Measurements from ENCODE around the gene CAMK1D. TPM values are rescaled to one million over a fixed set of nuclear protein-coding genes. Genes with fewer than 3 reads are reported as not detected.

Gene CAMK1D
- polyA plus RNA-seq, 1 donor (not counting 4 experiments of a cell fraction or from before 2014, with no cell fraction given): 0.76 TPM

GRCh38 chr10:12320892-12321291 lies 28.5 kb upstream of the CAMK1D start:
- FAIRE-seq: no peak
- H3K36me3 ChIP-seq (ENCODE audit: control insufficient read depth in 2 of 2, extremely low read depth in 1 of 2, insufficient read depth in 2 of 2, low read length in 2 of 2): no peaks in the 10 kb centered on the region

GRCh38 chr10:12321641-12322040 lies 27.7 kb upstream of the CAMK1D start:
- Histone ChIP-seq H3K9me3 (ENCODE audit: control insufficient read depth, low read depth, low read length) (no peaks in the 10 kb centered on the region), H4K20me1 (ENCODE audit: control insufficient read depth, extremely low read depth, insufficient read depth, low read length) (no peaks in the 10 kb centered on the region), H3K9ac (ENCODE audit: control insufficient read depth, extremely low read depth, insufficient read depth, low read length) (no peak overlapping the region), H3K27ac (ENCODE audit: control insufficient read depth, insufficient read depth, low read length) (no peak overlapping the region), H2AFZ (ENCODE audit: control insufficient read depth, low read length) (no peak overlapping the region), H3K4me1 (ENCODE audit: control insufficient read depth, extremely low read depth, insufficient read depth, low read length) (peaks cover 12% of the 10 kb centered on the region), H3K4me2 (ENCODE audit: control insufficient read depth, extremely low read depth, insufficient read depth, low read depth, low read length) (no peak overlapping the region), H3K9me1 (ENCODE audit: control insufficient read depth, extremely low read depth, insufficient read depth, low read length) (no peaks in the 10 kb centered on the region), H3K27me3 (ENCODE audit: control insufficient read depth, extremely low read depth, insufficient read depth, low read length) (no peaks in the 10 kb centered on the region), H3K4me3 (ENCODE audit: control insufficient read depth in 2 of 3, extremely low read depth in 1 of 3, insufficient read depth in 2 of 3, low read depth in 1 of 3, low read length in 3 of 3) (no peak overlapping the region), H3K36me3 (ENCODE audit: control insufficient read depth in 2 of 2, extremely low read depth in 1 of 2, insufficient read depth in 2 of 2, low read length in 2 of 2) (no peaks in the 10 kb centered on the region), H3K79me2 (ENCODE audit: control insufficient read depth, insufficient read depth, low read length) (no peaks in the 10 kb centered on the region)
- TF ChIP-seq CTCF (optimal IDR thresholded peaks at IDR 0.05 in 1 of 3, IDR thresholded peaks at IDR 0.05 in 1 of 3, conservative IDR thresholded peaks at IDR 0.05 in 1 of 3; ENCODE audit: extremely low read depth in 1 of 3, insufficient read depth in 2 of 3, low read length in 3 of 3): no peak
- no peak for TF ChIP-seq EZH2 (IDR thresholded peaks at IDR 0.05; ENCODE audit: low read length)
- peak; percentile 20 for FAIRE-seq
- dilution Hi-C loops (cut with MboI; ENCODE audit: extremely low pct_ligation_motif_present, low sequenced_read_pairs): no loop called here
- DNase-seq (ENCODE audit: low read depth, low spot score): no peak

More at GRCh38 chr10:12320892-12321291, 28.5 kb upstream of the CAMK1D start:
- dilution Hi-C loops (cut with MboI; ENCODE audit: extremely low pct_ligation_motif_present, low sequenced_read_pairs): no loop called here
- DNase-seq (ENCODE audit: low read depth, low spot score): no peak
- Histone ChIP-seq H3K27me3 (ENCODE audit: control insufficient read depth, extremely low read depth, insufficient read depth, low read length) (no peaks in the 10 kb centered on the region), H4K20me1 (ENCODE audit: control insufficient read depth, extremely low read depth, insufficient read depth, low read length) (no peaks in the 10 kb centered on the region), H3K4me3 (ENCODE audit: control insufficient read depth in 2 of 3, extremely low read depth in 1 of 3, insufficient read depth in 2 of 3, low read depth in 1 of 3, low read length in 3 of 3) (no peak overlapping the region), H3K9me3 (ENCODE audit: control insufficient read depth, low read depth, low read length) (no peaks in the 10 kb centered on the region), H3K9ac (ENCODE audit: control insufficient read depth, extremely low read depth, insufficient read depth, low read length) (no peak overlapping the region), H3K27ac (ENCODE audit: control insufficient read depth, insufficient read depth, low read length) (no peak overlapping the region), H3K4me1 (ENCODE audit: control insufficient read depth, extremely low read depth, insufficient read depth, low read length) (peaks cover 12% of the 10 kb centered on the region), H2AFZ (ENCODE audit: control insufficient read depth, low read length) (no peak overlapping the region), H3K4me2 (ENCODE audit: control insufficient read depth, extremely low read depth, insufficient read depth, low read depth, low read length) (no peak overlapping the region), H3K9me1 (ENCODE audit: control insufficient read depth, extremely low read depth, insufficient read depth, low read length) (no peaks in the 10 kb centered on the region), H3K79me2 (ENCODE audit: control insufficient read depth, insufficient read depth, low read length) (no peaks in the 10 kb centered on the region)
- TF ChIP-seq EZH2 (IDR thresholded peaks at IDR 0.05; ENCODE audit: low read length) (no peak), CTCF (optimal IDR thresholded peaks at IDR 0.05 in 1 of 3, IDR thresholded peaks at IDR 0.05 in 1 of 3, conservative IDR thresholded peaks at IDR 0.05 in 1 of 3; ENCODE audit: extremely low read depth in 1 of 3, insufficient read depth in 2 of 3, low read length in 3 of 3) (no peak)

Data from keratinocyte (primary cell).